ENCODE results near the gene THSD7B.

DNA sequence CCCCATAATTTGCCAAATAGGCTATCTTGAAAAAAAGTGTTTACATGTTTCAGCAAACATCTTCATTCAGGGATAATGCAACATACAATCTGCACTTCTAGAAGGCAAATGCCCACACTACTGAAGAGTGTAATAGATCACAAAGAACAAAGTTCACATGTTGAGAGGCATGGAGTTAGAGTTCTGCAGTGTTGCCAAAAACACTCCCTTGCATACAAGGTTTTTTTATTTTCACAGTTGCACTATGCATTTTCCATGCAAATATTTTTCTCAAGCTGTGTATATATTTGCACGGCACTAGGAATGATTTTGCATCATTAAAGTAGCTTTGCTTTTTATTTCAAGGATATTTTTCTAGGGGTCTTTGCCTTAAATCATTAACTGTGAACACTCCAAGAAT is 409.9 kb downstream of the THSD7B start:
- TF ChIP-seq, protein P1, sequence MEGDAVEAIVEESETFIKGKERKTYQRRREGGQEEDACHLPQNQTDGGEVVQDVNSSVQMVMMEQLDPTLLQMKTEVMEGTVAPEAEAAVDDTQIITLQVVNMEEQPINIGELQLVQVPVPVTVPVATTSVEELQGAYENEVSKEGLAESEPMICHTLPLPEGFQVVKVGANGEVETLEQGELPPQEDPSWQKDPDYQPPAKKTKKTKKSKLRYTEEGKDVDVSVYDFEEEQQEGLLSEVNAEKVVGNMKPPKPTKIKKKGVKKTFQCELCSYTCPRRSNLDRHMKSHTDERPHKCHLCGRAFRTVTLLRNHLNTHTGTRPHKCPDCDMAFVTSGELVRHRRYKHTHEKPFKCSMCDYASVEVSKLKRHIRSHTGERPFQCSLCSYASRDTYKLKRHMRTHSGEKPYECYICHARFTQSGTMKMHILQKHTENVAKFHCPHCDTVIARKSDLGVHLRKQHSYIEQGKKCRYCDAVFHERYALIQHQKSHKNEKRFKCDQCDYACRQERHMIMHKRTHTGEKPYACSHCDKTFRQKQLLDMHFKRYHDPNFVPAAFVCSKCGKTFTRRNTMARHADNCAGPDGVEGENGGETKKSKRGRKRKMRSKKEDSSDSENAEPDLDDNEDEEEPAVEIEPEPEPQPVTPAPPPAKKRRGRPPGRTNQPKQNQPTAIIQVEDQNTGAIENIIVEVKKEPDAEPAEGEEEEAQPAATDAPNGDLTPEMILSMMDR (IDR thresholded peaks at IDR 0.05) = no peak
- TF ChIP-seq EZH2 (IDR thresholded peaks at IDR 0.05) (no peak), EZH2phosphoT487 (IDR thresholded peaks at IDR 0.05) (no peak)

Measured in neural progenitor cell (in vitro differentiated cells).